K562 (cell line): ENCODE measurements around the gene NRG3. TPM values are rescaled to one million over a fixed set of nuclear protein-coding genes. Genes with fewer than 3 reads are reported as not detected.

ENCODE experiments used
- CHD1 ChIP-seq: fragments of 200-600 bp; sonication (generic); IDR thresholded peaks from one replicate; pipeline ENCODE4 v1.6.1; 2012; ENCODE audit warnings: mild to moderate bottlenecking, moderate library complexity, low read length, inconsistent platforms
- DMBX1 ChIP-seq: fragments of 250-450 bp; sonication (Bioruptor Pico); IDR thresholded peaks from 2 replicates; pipeline ENCODE4 v1.8.0; 2022; ENCODE audit warnings: inconsistent platforms, mild to moderate bottlenecking, moderate library complexity, borderline replicate concordance
- IRF9 ChIP-seq: fragments of 450-650 bp; IDR thresholded peaks from 2 replicates; pipeline ENCODE4 v1.6.1; 2016; ENCODE audit warnings: missing biosample characterization, missing genetic modification characterization
- MED1 ChIP-seq: sonication (generic); formaldehyde crosslinking; IDR thresholded peaks from 2 replicates; pipeline ENCODE4 v1.8.1; 2023; ENCODE audit warnings: missing genetic modification reagents, borderline replicate concordance
- NBN ChIP-seq: fragments of 450-650 bp; IDR thresholded peaks from 2 replicates; pipeline ENCODE4 v1.6.1; 2016; ENCODE audit warnings: low read depth, mild to moderate bottlenecking
- NCOA6 ChIP-seq: fragments of 450-650 bp; IDR thresholded peaks from 2 replicates; pipeline ENCODE4 v1.6.1; 2017; ENCODE audit warnings: mild to moderate bottlenecking
- POLR3G ChIP-seq: IDR thresholded peaks from 2 replicates; pipeline ENCODE4 v1.6.1; 2011; ENCODE audit not compliant: insufficient read length, insufficient replicate concordance; ENCODE audit errors: extremely low read depth
- ZBTB49 ChIP-seq: sonication (generic); formaldehyde crosslinking; IDR thresholded peaks from 2 replicates; pipeline ENCODE4 v1.8.0; 2022; ENCODE audit warnings: missing genetic modification reagents, mild to moderate bottlenecking, borderline replicate concordance
- ZNF232 ChIP-seq: sonication (generic); formaldehyde crosslinking; IDR thresholded peaks from 2 replicates; pipeline ENCODE4 v1.8.0; 2022; ENCODE audit warnings: mild to moderate bottlenecking, missing genetic modification reagents
- polyA plus RNA-seq, 8 experiments: library from polyadenylated mRNA; depleted of rRNA in 4 of 8; stranded (reverse) in 5 of 8; unstranded in 3 of 8; fragments of >200 nt; fragmentation: Nextera tagmentation in 2 of 8; fragmentation: Illumina TruSeq in 1 of 8; extraction: Ambion mirVana in 2 of 8; extraction: Trizol in 1 of 8; gene quantifications; 2 replicates each; pipeline versions ENCODE4 v1.2.1 to v1.2.3, GENCODE V29; 2011 to 2014; ENCODE audit warnings: inconsistent platforms in 1 of 8, missing spikeins in 1 of 8
- total RNA-seq, 7 experiments: library from RNA; depleted of rRNA in 6 of 7; stranded (reverse); fragments of >200 nt in 6 of 7; fragmentation: Illumina TruSeq in 2 of 7; extraction: Trizol in 2 of 7; gene quantifications; 2 replicates each; pipeline versions ENCODE4 v1.2.1 to v1.2.3, GENCODE V29; 2011 to 2021; ENCODE audit warnings: low replicate concordance in 1 of 7
- TF ChIP-seq, protein P1 (sequence below): fragments of 250-450 bp; sonication (Bioruptor Pico); IDR thresholded peaks from 2 replicates; pipeline ENCODE4 v1.5.0; 2020; ENCODE audit warnings: mild to moderate bottlenecking, borderline replicate concordance

Gene NRG3
- total and polyA plus RNA-seq, 9 of the 15 experiments (the other 6 are each of a cell fraction or from before 2014, with no cell fraction given) = not detected

GRCh38 chr10:82916941-82917340, 1041.9 kb downstream of the NRG3 start (continued):
- TF ChIP-seq ZBTB49 (CRISPR knock-in tag) = no peak
- no peak for TF ChIP-seq IRF9 (tag)
- TF ChIP-seq ZNF232 (CRISPR knock-in tag) = no peak
- no peak for TF ChIP-seq MED1 (CRISPR knock-in tag)
- no peak for TF ChIP-seq CHD1
- no peak for TF ChIP-seq DMBX1 (CRISPR knock-in tag)
- no peak for TF ChIP-seq NBN
- TF ChIP-seq NCOA6 = no peak
- TF ChIP-seq, protein P1, sequence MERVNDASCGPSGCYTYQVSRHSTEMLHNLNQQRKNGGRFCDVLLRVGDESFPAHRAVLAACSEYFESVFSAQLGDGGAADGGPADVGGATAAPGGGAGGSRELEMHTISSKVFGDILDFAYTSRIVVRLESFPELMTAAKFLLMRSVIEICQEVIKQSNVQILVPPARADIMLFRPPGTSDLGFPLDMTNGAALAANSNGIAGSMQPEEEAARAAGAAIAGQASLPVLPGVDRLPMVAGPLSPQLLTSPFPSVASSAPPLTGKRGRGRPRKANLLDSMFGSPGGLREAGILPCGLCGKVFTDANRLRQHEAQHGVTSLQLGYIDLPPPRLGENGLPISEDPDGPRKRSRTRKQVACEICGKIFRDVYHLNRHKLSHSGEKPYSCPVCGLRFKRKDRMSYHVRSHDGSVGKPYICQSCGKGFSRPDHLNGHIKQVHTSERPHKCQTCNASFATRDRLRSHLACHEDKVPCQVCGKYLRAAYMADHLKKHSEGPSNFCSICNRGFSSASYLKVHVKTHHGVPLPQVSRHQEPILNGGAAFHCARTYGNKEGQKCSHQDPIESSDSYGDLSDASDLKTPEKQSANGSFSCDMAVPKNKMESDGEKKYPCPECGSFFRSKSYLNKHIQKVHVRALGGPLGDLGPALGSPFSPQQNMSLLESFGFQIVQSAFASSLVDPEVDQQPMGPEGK (CRISPR knock-in tag) = no peak
- no peak for TF ChIP-seq POLR3G
- TF ChIP-seq, all 486 proteins: peak for 0
